Keratinocyte (primary cell): ENCODE measurements around the gene NDUFAF8. TPM values are rescaled to one million over a fixed set of nuclear protein-coding genes. Genes with fewer than 3 reads are reported as not detected.

Experiments
- DNase-seq: peaks from one replicate; pipeline ENCODE4 v3.0.0-alpha.2; 2011; ENCODE audit warnings: low read depth, missing footprints, low spot score
- FAIRE-seq: peaks from 2 replicates; lab custom pipeline; 2011; peaks lifted over from hg19 to GRCh38; lab: Jason Lieb, UNC
- H2AFZ ChIP-seq: 2 replicates; pipeline ENCODE4 v1.6.0; 2012; ENCODE audit warnings: low read length, control low read depth, inconsistent platforms; ENCODE audit not compliant: control insufficient read depth
- H3K27ac ChIP-seq: 2 replicates; pipeline ENCODE4 v1.5.1; 2011; ENCODE audit warnings: low read length; ENCODE audit not compliant: control insufficient read depth, insufficient read depth
- H3K27me3 ChIP-seq: 3 replicates; pipeline ENCODE4 v1.6.0; 2011; ENCODE audit warnings: low read length; ENCODE audit not compliant: control insufficient read depth, insufficient read depth; ENCODE audit errors: extremely low read depth
- H3K36me3 ChIP-seq, 2 experiments: 2 replicates in 1 of 2; 3 replicates in 1 of 2; pipeline ENCODE4 v1.5.1; 2011; ENCODE audit warnings: low read length in 2 of 2, mild to moderate bottlenecking in 1 of 2; ENCODE audit not compliant: control insufficient read depth in 2 of 2, insufficient read depth in 2 of 2; ENCODE audit errors: extremely low read depth in 1 of 2
- H3K4me1 ChIP-seq: 3 replicates; pipeline ENCODE4 v1.5.1; 2011; ENCODE audit warnings: low read length; ENCODE audit not compliant: control insufficient read depth, insufficient read depth; ENCODE audit errors: extremely low read depth
- H3K4me2 ChIP-seq: 3 replicates; pipeline ENCODE4 v1.6.0; 2011; ENCODE audit warnings: low read depth, low read length; ENCODE audit not compliant: control insufficient read depth, insufficient read depth; ENCODE audit errors: extremely low read depth
- H3K4me3 ChIP-seq, 3 experiments: fragments of 200-600 bp in 1 of 3; sonication (generic) in 1 of 3; 2 replicates in 2 of 3; 3 replicates in 1 of 3; pipeline ENCODE4 v1.5.1; 2011 to 2016; ENCODE audit warnings: low read length in 3 of 3, mild to moderate bottlenecking in 3 of 3, control low read depth in 2 of 3, inconsistent platforms in 1 of 3, low read depth in 1 of 3, mixed read lengths in 1 of 3, mixed run types in 1 of 3, moderate library complexity in 1 of 3; ENCODE audit not compliant: control insufficient read depth in 2 of 3, insufficient read depth in 2 of 3; ENCODE audit errors: extremely low read depth in 1 of 3
- H3K79me2 ChIP-seq: 2 replicates; pipeline ENCODE4 v1.6.0; 2012; ENCODE audit warnings: low read length; ENCODE audit not compliant: control insufficient read depth, insufficient read depth
- H3K9ac ChIP-seq: 3 replicates; pipeline ENCODE4 v1.6.0; 2011; ENCODE audit warnings: low read length; ENCODE audit not compliant: control insufficient read depth, insufficient read depth; ENCODE audit errors: extremely low read depth
- H3K9me1 ChIP-seq: 3 replicates; pipeline ENCODE4 v1.6.0; 2011; ENCODE audit warnings: low read length; ENCODE audit not compliant: control insufficient read depth, insufficient read depth; ENCODE audit errors: extremely low read depth
- H3K9me3 ChIP-seq: 2 replicates; pipeline ENCODE4 v1.5.1; 2012; ENCODE audit warnings: low read depth, low read length; ENCODE audit not compliant: control insufficient read depth
- H4K20me1 ChIP-seq: 3 replicates; pipeline ENCODE4 v1.6.0; 2011; ENCODE audit warnings: low read length; ENCODE audit not compliant: control insufficient read depth, insufficient read depth; ENCODE audit errors: extremely low read depth
- CTCF ChIP-seq, 3 experiments: IDR thresholded peaks in 1 of 3; conservative IDR thresholded peaks in 1 of 3; optimal IDR thresholded peaks in 1 of 3; 2 replicates in 2 of 3; 3 replicates in 1 of 3; pipeline versions ENCODE3 to v1.5.1; 2011; ENCODE audit warnings: low read length in 3 of 3, mild to moderate bottlenecking in 3 of 3, moderate library complexity in 2 of 3, control low read depth in 1 of 3, inconsistent platforms in 1 of 3; ENCODE audit not compliant: insufficient read depth in 2 of 3; ENCODE audit errors: extremely low read depth in 1 of 3
- EZH2 ChIP-seq: IDR thresholded peaks from one replicate; pipeline ENCODE4 v1.6.1; 2012; ENCODE audit warnings: inconsistent platforms, mild to moderate bottlenecking, low read length, moderate library complexity
- dilution Hi-C: fragments of 300-500 bp; cut with MboI; formaldehyde crosslinking; loops from one replicate; pipeline ENCODE4 v1.7.0; 2020; ENCODE audit warnings: low sequenced_read_pairs; ENCODE audit not compliant: extremely low pct_ligation_motif_present
- polyA plus RNA-seq, 5 experiments: library from polyadenylated mRNA; depleted of rRNA in 3 of 5; stranded (reverse) in 3 of 5; stranded (forward) in 1 of 5; unstranded in 1 of 5; fragments of >200 nt; gene quantifications; 1 replicate in 1 of 5; 2 replicates in 3 of 5; 3 replicates in 1 of 5; pipeline versions ENCODE4 v1.2.1 to v1.2.3, GENCODE V29; 2011 to 2012; ENCODE audit warnings: missing spikeins in 2 of 5, low read depth in 1 of 5, low replicate concordance in 1 of 5

The NDUFAF8 gene
- polyA plus RNA-seq, 1 donor (not counting 4 experiments of a cell fraction or from before 2014, with no cell fraction given), result 171 TPM

- dilution Hi-C loops, result no loop called here
- no peaks in the 10 kb centered on the region for H3K4me1 ChIP-seq
- H3K9me3 ChIP-seq, result no peaks in the 10 kb centered on the region
- H2AFZ ChIP-seq, result no peak overlapping the region
- no peak overlapping the region for H3K9ac ChIP-seq
- H3K36me3 ChIP-seq, result peaks cover 12 to 18% of the 10 kb centered on the region in 2 experiments
- no peaks in the 10 kb centered on the region for H3K27me3 ChIP-seq
- DNase-seq, result no peak
- no peak for FAIRE-seq
- H3K27ac ChIP-seq, result no peak overlapping the region
- H3K79me2 ChIP-seq, result peaks cover under 1% of the 10 kb centered on the region
- TF ChIP-seq EZH2, result no peak
- TF ChIP-seq CTCF (optimal IDR thresholded peaks at IDR 0.05 in 1 of 3, IDR thresholded peaks at IDR 0.05 in 1 of 3, conservative IDR thresholded peaks at IDR 0.05 in 1 of 3; ENCODE audit: extremely low read depth in 1 of 3, insufficient read depth in 2 of 3, low read length in 3 of 3), result no peak
- no peak overlapping the region for H3K4me3 ChIP-seq
- no peaks in the 10 kb centered on the region for H3K9me1 ChIP-seq
- H4K20me1 ChIP-seq, result peaks cover 2% of the 10 kb centered on the region
- H3K4me2 ChIP-seq, result no peak overlapping the region
These were observed 9.5 kb downstream of the NDUFAF8 start for GRCh38 chr17:81248649-81249048.

GRCh38 chr17:81249223-81250040, 10.3 kb downstream of the NDUFAF8 start:
- dilution Hi-C loops, result no loop called here
- Histone ChIP-seq H4K20me1 (peaks cover 5% of the 10 kb centered on the region), H3K4me2 (no peak overlapping the region), H3K9me1 (no peaks in the 10 kb centered on the region), H3K36me3 (peaks cover 12 to 18% of the 10 kb centered on the region in 2 experiments), H3K27me3 (no peaks in the 10 kb centered on the region), H2AFZ (no peak overlapping the region), H3K9me3 (no peaks in the 10 kb centered on the region), H3K79me2 (peaks cover 4% of the 10 kb centered on the region), H3K27ac (no peak overlapping the region), H3K4me3 (no peak overlapping the region), H3K4me1 (no peaks in the 10 kb centered on the region), H3K9ac (no peak overlapping the region)
- TF ChIP-seq EZH2 (no peak), CTCF (optimal IDR thresholded peaks at IDR 0.05 in 1 of 3, IDR thresholded peaks at IDR 0.05 in 1 of 3, conservative IDR thresholded peaks at IDR 0.05 in 1 of 3; ENCODE audit: extremely low read depth in 1 of 3, insufficient read depth in 2 of 3, low read length in 3 of 3) (no peak)
- DNase-seq (no peak), FAIRE-seq (no peak)
